Kidney epithelial cell (primary cell): ENCODE measurements around the gene TRIP13. TPM values are rescaled to one million over a fixed set of nuclear protein-coding genes. Genes with fewer than 3 reads are reported as not detected.

Source experiments
- DNase-seq: peaks from one replicate; pipeline ENCODE4 v3.0.0-alpha.2; 2010; ENCODE audit warnings: low read depth
- H3K27me3 ChIP-seq: 2 replicates; pipeline ENCODE4 v1.6.0; 2011; ENCODE audit warnings: low read length; ENCODE audit not compliant: control insufficient read depth, insufficient read depth
- H3K36me3 ChIP-seq: 2 replicates; pipeline ENCODE4 v1.5.1; 2011; ENCODE audit warnings: low read length; ENCODE audit not compliant: control insufficient read depth, insufficient read depth
- H3K4me3 ChIP-seq: 2 replicates; pipeline ENCODE4 v1.5.1; 2011; ENCODE audit warnings: low read depth, mild to moderate bottlenecking, control low read depth, low read length
- CTCF ChIP-seq: IDR thresholded peaks from 2 replicates; pipeline ENCODE4 v1.5.1; 2011; ENCODE audit warnings: mild to moderate bottlenecking, moderate library complexity, low read length, control low read depth, inconsistent platforms; ENCODE audit not compliant: insufficient read depth, poor library complexity, severe bottlenecking
- total RNA-seq: library from RNA; depleted of rRNA; stranded (reverse); fragments of >200 nt; gene quantifications from 2 replicates; pipeline ENCODE4 v1.2.3, GENCODE V29; 2015

Gene TRIP13
- total RNA-seq, 1 donor from 2014 or later, result 7.4 TPM

GRCh38 chr5:856531-857425 lies 35.9 kb upstream of the TRIP13 start:
- Histone ChIP-seq H3K36me3 (no peaks in the 10 kb centered on the region), H3K4me3 (no peak overlapping the region), H3K27me3 (peaks cover 13% of the 10 kb centered on the region)
- DNase-seq, result no peak
- no peak for TF ChIP-seq CTCF

DNA sequence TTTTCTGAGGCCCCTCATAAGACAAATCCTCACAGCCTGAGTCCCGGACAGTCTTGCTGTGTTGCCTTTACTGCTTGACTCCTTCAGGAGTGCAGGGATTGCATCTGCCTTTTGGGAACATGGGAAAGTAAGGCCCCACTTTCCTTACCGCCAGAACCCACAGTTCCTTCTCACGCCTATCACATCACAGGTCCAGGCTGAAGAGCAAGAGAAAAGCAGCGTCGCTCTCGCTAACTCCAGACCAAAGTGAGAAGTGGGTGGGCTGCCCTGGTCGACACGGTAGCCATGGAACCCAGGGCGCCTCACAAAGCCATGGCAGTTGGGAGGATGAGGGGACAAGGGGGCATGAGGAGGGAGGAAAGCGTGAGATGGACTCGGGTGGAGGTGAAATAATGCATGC lies 34.0 kb upstream of the TRIP13 start:
- peaks cover 3% of the 10 kb centered on the region for H3K27me3 ChIP-seq
- H3K4me3 ChIP-seq, result no peak overlapping the region
- DNase-seq, result no peak
- no peaks in the 10 kb centered on the region for H3K36me3 ChIP-seq
- TF ChIP-seq CTCF, result no peak

DNA sequence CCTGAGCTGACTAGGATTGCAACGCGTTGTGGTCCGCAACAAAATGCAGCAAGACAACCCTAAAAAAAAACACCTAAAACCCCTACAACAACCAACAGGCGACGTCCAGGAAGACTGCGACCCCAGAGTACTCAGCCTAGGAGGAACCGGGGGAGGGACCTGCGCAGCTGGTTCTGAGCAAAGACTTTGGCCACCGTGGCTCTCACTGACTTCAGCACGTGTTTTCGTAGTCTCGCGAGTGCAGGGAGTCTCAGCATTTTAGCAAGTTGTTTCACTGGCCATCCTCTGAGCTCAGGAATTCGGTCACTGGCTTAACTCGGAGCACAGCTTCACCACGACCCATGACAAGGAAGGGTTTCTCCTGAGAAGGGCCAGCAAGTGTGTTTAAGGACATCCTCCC lies 33.3 kb upstream of the TRIP13 start:
- no peak for DNase-seq
- no peaks in the 10 kb centered on the region for H3K36me3 ChIP-seq
- no peak for TF ChIP-seq CTCF
- no peak overlapping the region for H3K4me3 ChIP-seq
- H3K27me3 ChIP-seq, result no peaks in the 10 kb centered on the region

- no peak overlapping the region for H3K4me3 ChIP-seq
- H3K36me3 ChIP-seq, result no peaks in the 10 kb centered on the region
- no peaks in the 10 kb centered on the region for H3K27me3 ChIP-seq
- DNase-seq, result no peak
- TF ChIP-seq CTCF, result no peak
These were observed 32.8 kb upstream of the TRIP13 start for GRCh38 chr5:859798-860296.

DNA sequence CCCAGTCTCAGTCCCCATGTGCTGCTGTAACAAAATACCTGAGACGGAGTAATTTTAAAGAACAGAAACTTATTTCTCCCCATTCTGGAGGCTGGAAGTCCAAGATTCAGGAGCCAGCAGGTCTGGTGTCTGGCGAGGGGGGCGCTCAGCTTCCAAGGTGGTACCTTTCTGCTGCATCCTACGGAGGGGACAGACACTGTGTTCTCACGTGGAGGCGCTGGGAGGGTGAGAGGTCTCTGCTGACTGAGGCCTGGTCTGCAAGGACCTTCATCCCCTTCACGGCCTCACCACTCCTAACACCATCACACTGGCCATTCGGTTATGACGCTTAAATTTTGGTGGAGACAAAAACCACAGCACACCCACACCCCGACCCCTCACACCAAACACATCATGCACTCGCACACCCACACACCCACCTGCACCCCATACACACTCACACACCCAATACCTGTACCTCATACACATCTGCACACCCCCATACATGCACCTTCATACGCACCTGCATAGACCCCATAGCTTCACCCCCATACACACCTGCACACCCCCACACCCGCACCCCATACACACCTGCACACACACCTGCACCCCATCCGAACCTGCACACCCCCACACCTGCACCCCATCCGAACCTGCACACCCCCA lies 32.1 kb upstream of the TRIP13 start:
- no peak for TF ChIP-seq CTCF
- Histone ChIP-seq H3K27me3 (no peaks in the 10 kb centered on the region), H3K36me3 (peaks cover 1% of the 10 kb centered on the region), H3K4me3 (no peak overlapping the region)
- no peak for DNase-seq
